Hematopoietic multipotent progenitor cell treated with erythropoietin and hydrocortisone succinate and interleukin-3 and kit ligand, for 4 days (in vitro differentiated cells): ENCODE measurements around the gene EDRF1.
A peak's percentile ranks its signal among the peaks of the same experiment; 100 is the strongest.

ENCODE experiments used
- DNase-seq: peaks from one replicate; pipeline ENCODE4 v3.0.0-alpha.2; 2015

EDRF1 gene

DNA sequence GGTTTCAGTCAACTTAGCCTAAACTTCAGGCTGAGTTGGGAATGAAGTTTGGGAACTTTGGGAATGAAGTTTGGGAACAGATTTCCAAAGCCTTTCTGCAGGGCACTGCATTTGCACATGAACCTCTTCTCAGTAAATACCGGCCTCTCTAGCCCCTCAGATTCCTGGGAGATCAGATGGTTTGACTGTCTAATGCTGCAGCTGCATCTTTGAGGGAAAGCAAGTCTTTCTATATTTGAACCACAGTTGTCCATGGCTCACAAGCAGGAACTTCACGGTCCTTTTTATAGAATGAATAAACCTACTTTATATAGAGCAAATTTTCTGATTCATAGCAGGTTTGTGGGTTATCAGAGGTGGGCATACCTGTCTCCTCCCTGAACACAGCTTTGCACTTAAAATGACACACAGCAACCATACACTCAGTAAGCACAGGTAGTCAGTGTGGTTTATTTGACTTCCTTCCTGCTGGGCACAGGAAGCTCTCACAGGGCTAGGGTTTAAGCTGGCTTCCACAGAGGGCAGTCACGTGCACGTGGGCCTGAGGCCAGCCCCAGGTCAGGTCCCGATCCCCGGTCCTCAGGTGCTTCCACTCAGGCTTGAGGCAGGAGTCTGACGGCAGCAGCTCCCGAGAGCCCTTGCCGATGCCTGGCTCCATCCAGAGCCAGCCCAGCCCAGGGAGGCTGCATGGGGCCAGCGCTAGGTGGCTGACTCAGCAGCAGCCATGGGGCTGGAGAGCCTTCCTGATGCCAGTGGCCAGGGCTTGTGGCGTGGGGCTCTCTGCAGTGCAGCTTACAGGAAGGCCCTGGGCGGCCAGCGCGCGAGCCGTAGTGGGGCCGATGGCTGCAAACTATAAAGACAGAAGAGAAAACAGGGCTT is 68.9 kb downstream of the EDRF1 start:
- no peak for DNase-seq

DNA sequence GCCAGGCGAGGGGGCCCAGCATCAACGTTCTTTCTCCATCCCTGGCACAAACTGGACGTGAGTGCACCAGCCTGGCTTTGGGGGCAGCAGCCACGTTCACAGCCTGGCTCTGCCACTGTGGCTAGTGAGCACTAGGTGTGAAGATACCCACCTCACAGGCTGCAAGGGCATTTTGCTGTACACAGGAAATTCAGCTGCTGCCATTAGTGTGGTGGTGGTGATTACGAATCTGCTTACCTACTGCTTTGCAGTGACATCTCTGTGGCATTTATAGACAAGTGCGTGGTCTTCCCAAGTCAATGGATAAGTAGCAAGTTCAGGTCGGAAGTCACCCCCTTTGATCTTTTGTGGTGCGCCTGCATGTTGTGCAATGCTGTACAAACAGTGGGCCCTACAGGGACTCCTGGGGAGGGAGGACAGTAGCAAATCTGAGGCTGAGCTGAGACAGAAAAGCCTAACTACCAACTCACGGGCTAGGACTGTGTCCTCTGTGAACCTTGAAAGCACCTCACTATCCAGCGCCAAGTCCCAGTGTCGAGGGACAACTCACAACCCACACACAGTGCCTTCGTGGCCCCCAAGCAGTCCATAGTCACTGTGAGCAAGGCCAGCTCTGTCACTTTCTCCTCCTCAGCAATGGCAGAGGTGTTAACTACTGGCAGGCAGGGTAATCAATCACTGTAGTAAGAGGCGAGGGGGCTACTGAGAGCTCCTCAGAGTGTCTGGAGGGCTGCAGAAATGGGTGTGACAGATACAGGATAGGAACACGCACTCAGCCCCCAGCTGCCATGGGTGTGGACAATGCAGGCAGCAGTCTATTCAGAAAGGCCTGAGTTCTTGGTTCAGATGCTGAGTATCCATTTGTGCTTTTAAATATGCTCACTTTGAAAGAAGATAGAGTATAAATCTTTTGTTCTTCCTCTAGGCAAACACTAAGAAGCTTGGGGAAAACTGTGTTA is 73.1 kb downstream of the EDRF1 start:
- no peak for DNase-seq

DNA sequence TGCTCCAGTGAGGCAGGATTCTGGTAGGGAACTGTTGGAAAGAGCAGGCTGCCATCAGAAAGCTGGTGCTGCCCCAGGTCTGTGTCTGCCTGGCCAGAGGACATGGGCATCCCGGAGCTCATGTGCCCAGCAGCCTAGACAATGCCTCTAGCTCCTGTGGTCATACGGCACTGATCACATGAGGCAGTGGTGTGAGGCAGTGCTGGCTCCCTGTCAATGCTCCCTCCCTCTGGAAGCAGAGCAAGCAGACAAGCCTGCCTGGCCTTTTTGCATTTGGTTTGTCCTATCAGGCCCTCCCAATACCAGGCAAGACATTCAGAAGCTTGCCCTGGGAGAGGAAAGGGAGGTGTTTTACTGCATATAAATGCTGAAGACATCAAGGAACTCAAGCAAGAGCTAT is 75.6 kb downstream of the EDRF1 start:
- DNase-seq = no peak

DNA sequence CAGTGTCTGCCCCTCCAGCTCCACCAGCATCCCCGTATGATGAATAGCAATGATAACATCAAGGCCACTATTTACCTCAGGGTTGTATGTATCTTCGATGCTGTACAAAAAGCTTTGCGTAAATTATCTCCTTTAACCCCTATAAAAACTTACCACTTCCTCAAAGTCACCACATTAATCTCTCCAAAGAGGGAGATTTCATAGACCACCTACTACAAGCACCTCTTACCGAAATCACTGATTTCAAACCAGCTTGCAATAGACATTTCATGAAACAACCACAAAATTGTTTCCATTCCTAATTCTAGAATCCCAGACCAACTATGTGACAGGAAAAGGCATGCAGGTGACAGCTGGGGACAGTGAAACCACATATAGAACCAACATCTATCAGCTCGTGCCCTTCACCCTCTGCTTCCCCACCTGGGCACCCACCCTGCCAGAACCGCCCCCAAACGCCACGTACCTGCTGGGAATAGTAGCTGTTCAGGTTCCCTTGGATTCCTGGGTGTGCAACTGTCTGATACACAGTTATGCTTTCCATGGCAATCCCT is 76.2 kb downstream of the EDRF1 start:
- DNase-seq = no peak

DNA sequence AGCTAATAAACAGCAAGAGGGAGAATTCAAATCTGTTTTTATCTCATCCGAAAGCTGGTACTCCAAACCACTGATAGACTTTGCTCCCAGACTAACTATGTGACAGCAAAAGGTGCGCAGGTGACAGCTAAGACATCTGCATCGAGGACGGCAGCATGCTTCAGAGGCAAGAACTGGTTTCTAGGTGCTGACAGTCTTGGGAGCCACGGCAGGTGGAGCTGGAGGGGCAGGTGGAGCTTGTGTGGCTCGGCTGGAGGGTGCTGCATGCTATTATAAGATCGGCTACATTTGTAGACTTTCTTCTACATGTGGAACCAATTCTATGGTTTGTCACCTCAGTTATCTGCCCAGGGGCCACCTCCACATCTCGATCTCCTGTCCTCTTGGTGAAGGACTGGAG is 77.9 kb downstream of the EDRF1 start:
- no peak for DNase-seq

- no peak for DNase-seq
Observed at GRCh38 chr10:125797994-125798662, 78.6 kb downstream of the EDRF1 start.

DNA sequence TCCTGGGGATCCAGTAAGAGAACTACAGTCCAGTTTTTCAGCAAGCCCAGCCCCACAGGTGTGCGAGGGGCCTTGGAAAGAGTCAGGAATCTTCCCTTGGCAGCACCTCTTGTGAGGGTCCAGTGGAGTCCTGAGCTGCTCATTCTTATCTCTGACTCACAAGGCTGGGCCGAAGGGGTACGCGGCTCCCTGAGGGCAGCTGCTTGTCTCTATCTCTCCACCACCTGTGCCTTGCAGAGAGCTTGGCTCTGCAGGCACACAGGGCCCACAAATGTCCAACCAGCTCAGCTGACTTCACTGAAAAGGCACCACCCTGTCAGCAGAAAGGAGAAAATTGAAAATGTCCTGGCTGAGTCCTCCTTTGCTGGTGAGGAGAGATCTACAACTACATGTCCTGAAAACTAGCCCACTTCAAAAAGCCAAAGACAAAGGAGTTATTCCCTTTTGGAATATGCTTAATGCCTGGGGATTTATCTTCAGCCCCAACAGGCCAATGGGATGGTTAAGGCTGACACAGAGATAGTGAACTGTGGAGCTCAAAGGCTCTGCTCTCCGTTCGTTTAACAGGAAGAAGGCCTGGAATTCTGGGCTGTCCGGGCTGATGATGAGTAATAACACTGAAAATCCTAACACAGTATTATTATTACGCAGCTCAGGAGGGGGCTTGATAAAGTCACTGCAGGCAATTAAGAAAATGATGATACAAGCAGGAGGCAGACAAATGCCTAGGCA is 80.1 kb downstream of the EDRF1 start:
- DNase-seq = peak; percentile 75

DNA sequence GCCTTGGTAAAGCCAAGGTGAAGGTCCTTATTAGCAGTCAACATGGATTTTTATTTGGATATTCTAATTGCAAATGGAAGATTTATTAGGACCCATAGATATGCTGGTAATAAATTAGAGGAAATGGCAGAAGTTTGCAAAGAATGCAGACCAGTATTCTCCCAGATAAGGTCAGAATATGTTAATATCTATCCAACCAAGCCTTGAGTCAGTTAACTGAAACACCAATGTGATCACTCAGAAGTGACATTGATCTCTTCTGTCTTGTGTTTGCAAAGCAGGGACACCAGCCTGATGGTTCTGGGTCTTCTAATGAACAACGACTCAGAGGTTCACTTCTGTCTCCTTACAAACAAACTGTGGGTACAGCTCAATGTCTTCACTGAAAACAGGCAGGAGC is 82.1 kb downstream of the EDRF1 start:
- no peak for DNase-seq

GRCh38 chr10:125802131-125802530 is 82.6 kb downstream of the EDRF1 start:
- DNase-seq = no peak

DNA sequence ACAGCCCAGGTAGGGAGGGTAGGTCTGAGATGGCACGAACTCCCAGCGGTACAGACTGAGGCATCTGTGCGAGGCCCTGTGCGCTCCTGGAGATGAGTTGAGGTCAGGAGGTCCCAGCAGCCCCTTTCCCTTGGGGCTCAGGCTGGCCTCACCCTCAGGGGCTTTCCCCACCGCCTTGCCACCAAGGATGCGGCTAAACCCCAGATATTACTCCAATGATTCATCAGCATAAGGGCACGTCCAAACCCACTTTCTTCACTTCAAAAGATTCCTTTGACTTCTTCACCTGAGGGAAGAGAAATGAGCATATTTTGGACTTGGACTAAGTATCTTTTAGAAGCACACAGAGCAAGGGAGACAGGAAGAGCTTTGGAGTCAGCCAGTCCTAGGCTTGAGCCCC is 83.2 kb downstream of the EDRF1 start:
- no peak for DNase-seq

GRCh38 chr10:125808047-125808446 is 88.5 kb downstream of the EDRF1 start:
- no peak for DNase-seq

GRCh38 chr10:125811251-125811650 is 91.7 kb downstream of the EDRF1 start:
- no peak for DNase-seq

GRCh38 chr10:125812128-125812750 is 92.7 kb downstream of the EDRF1 start:
- DNase-seq = no peak
